Amniotic stem cell (primary cell): ENCODE results near the gene UBR1.
"Not testable (repeated sequence)": the region's sequence is repeated elsewhere in the genome, so short reads cannot be mapped to it uniquely, and the experiment has no call there.

Experiments used
- DNase-seq: peaks from one replicate; lab custom pipeline; 2025; lab: John Stamatoyannopoulos, UW

Gene UBR1

DNA sequence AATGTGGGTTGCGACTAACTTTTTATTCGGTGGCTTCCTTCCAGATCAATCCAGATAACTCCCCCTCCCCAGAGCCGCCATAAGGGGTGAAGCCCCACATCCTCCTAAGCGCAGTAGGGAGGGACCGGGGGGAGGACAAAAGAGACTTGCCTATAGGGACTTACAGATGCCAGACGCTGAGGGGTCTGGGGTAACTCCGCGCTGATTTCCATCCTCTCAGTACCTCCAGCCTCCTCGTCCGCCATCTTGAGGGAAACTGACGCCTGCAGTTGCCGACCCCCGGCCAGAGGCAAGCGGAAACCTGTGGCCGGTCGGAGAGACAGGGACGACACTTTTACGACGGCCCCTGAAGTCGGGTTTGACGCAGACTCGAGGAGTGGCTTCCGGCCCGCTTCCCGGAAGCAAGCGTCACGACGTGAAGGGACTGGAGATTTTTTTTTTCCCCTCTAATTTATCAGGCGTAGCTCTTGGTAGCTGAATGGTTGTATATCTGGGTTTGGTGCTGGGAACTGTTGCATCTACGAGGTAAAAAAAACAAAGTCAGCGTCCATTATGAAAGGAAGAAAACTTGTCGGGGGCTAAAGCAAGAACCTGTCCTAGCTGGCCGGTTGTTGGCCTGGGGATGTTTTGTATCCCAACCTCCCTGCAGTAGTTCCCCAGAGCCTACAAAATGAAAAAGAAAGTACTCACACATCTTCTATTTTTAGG, at the start of gene UBR1:
UBR1 (minus strand) TSS at position 261 of the 708 bp plus-strand sequence; CDS start at position 245, 16 bp downstream.
- DNase-seq = peak; percentile 83

DNA sequence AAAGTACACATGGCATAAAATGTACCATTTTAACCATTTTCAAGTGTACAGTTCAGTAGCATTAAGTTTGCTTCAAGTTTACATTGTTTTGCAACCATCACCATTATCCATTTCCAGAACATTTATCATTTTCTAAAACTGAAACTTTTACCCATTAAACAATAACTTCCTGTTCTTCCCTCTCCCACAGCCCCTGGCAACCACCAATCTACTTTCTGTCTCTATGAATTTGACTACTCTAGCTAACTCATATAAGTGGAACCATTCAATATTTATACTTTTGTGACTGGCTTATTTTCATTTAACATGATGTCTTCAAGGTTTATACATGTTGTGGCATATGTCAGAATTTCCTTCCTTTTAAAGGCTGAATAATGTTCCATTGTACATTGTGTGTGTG, 47.4 kb upstream of the UBR1 start:
- no peak for DNase-seq

DNA sequence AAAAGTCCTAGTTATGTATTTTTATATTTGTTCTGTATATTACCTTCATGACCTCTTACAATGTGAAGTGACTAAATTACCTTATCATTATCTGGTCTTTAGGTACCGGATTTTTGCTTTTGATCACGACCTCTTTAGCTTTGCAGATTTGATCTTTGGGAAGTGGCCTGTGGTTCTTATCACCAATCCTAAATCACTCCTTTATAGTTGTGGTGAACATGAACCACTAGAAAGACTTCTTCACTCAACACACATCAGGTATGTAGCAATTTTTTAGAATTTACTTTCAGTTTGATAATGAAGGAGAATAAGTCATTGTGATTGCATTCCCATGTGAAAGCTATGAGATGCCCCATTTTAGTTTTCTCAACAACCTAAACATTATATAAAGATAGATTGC, 45.9 kb upstream of the UBR1 start:
- DNase-seq = no peak

- DNase-seq = peak; percentile 68
Measured at GRCh38 chr15:43150191-43150929, 44.5 kb upstream of the UBR1 start.

GRCh38 chr15:43146184-43146583, 40.3 kb upstream of the UBR1 start:
- DNase-seq = no peak

DNA sequence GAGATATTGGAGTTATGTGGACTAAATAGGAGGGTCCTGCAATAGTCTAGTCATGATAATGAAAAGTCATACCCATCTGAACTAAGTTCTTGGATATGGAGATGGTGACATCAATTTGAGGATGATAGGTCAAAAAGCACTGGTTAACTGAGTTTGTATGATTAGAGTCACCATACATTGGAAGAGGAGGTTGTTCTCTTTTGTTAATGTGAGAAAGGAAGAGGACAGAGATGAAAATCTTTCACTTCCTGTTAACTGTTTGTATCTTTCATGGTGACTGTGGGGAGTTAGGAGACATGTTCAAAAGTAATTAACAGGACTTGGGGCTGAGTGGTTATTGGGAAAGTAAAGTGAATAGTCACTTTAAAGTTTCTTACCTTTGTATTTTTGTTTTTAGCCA, 38.7 kb upstream of the UBR1 start:
- DNase-seq = no peak

DNA sequence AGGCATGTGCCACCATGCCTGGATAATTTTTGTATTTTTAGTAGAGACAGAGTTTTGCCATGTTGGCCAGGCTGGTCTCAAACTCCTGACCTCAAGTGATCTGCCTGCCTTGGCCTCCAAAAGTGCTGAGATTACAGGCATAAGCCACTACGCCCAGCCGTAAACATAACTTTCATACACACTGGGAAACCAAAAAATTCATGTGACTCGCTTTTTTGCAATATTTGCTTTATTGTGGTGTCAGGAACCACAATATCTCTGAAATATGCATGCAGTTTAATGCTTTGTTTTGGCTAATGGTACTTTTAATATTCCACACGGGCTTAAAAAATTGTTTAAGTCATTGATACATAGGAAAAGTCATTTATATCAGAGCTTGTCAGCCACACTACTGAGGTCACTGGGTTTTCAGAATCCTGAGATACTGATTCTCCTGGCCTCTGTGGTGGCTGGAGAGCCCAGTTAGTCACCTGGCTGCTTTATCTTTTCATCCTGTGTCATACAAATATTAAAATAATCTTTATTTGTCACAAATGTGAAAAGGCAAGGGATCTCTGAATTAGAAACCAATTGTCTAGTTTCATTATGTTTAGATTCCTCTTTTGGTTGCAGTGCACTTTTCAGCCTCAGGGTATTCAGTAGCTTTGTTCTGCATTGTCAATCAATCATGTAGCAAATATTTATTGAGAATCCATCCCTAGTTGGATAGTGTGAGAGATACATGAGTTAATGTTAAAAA, 37.5 kb upstream of the UBR1 start:
- DNase-seq = no peak

DNA sequence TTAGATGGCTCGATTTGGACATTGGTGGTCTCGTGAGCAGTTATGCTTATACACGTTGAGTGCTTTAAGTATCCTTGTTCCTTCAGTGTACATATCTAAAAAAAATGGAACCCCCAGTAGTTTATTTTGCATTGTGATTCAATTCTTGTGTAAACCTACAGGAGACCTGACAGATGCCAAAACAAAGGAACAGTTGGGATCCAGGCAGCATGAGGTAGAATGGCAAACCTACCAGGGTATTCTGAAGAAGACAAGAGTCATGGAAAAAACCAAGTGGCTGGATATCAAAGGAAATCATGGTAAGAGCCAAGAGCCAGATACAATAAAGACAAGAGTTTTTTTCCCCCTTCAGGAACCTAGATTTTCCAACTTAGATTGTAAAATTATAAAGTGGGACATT, 29.5 kb upstream of the UBR1 start:
- DNase-seq = no peak

DNA sequence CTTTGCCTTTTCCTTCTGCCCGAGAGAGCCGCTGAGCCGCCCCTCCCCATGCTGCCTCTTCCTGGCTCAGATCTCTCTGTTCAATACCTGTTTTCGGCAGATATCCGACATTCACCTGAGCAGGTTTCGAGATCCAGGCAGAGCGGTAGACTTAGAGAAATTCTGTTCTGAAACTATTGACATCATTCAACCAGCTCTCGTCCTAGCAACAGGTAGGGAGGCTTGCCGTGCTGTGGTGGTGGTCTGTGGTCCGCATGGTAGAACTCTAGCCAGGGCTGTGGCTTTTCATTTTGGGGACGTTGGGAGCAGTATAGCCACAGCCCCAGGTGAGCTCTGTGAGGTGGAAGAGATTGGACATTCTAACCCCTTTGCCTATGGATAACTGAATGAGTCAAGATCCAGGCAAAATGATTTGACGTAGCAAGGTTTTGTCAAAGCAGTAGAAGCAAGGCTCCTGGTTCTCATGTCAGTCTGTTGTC, 28.4 kb upstream of the UBR1 start:
- no peak for DNase-seq

DNA sequence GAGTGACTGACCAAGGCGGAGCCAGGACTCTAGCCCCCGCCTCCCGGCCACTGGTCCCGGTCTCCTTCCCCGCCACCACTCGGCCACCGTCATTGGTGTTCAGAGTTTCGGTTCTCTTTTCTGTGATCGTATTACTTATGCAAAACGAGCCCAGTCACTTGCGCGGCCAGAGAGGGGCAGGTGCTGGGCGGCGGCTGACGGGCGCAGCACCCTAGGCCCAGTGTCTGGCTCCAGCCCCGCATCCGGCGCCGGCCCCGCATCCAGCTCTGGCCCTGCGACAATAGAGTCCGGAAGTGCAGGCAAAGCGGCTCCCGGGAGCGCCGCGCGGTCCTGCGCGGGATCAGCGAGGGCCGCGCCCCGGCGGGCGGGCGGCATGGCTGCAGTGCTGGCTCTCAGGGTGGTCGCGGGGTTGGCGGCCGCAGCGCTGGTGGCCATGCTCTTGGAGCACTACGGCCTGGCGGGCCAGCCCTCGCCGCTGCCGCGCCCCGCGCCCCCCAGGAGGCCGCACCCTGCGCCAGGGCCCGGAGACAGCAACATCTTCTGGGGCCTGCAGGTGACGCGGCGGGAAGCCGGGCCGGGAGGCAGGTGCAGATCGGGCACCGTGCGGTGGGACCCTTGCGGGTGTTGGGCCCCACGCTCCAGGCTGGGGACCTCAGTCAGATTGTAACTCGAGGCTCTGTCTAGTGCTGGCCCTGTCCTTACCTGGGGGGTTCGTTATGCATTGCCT, 27.8 kb upstream of the UBR1 start, which contains the start of gene TMEM62:
TMEM62 (plus strand) TSS at position 157 of the 727 bp plus-strand sequence; CDS start at position 374, 217 bp downstream.
- peak; percentile 25 for DNase-seq

DNA sequence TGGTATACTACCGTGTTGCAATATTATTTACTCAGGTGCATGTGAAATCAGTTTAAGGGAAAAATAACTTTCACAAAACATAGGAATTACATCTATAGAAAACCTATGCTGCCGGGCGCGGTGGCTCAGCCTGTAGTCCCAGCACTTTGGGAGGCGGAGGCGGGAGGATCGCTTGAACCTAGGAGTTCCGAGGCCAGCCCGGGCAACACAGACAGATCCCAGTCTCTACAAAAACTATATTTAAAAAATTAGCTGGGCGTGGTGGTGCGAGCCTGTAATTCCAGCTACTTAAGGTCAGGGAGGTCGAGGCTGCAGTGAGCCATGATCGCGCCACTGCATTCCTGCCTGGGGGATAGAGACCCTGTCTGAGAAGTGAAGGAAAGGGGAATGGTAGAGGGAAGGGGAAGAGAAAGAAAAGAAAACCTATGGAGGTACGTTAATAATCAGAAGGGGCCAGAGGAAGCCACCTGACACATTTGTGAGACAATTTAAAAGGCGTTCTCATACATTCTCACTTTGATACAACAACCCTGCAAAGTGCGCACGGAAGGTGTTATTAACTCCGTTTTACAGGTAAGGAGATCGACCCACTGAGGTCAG, 27.1 kb upstream of the UBR1 start:
- no peak for DNase-seq

GRCh38 chr15:43128980-43129335, 23.1 kb upstream of the UBR1 start:
- no peak for DNase-seq

- DNase-seq = not testable (repeated sequence)
Measured at GRCh38 chr15:43128174-43128979, 22.5 kb upstream of the UBR1 start.

DNA sequence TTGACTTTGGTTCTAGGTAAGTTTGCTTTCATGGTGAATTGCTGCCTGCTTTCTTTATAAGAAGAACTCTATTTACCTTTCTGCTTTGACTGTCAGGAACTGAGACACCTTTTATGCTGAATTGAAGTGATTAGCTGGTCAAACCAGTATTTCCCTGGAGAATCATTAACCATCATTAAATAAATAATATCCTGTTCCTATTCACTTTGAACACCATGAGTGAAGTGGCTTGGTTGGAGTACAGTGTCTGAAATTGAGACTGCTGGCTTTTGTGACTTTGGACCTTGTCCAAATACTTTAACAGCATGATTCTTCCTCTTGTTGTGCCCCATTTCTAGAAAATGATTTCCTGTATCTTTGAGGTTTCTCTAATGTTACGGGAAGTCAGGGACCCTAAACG, 21.9 kb upstream of the UBR1 start:
- no peak for DNase-seq

- DNase-seq = no peak
Measured at GRCh38 chr15:43126356-43126755, 20.5 kb upstream of the UBR1 start.

DNA sequence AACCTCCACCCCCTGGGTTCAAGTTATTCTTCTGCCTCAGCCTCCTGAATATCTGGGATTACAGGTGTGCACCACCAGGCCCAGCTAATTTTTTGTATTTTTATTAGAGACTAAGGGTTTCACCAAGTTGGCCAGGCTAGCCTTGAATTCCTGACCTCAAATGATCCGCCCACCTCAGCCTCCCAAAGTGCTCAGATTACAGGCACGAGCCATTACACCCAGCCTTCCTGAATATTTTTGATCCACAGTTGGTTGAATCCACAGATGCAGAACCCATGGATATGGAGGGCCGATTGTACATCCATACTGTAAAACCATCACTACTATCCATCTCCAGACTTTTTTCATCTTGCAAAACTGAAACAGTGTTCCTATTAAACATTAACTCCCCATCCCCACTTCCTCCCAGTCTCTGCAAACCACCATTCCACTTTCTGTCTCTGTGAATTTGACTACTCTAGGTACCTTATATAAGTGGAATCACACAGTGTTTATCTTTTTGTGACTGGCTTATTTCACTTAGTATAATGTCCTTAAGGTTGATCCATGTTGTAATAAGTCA, 19.3 kb upstream of the UBR1 start:
- DNase-seq = no peak

- DNase-seq = no peak
Measured at GRCh38 chr15:43121863-43122262, 16.0 kb upstream of the UBR1 start.

DNA sequence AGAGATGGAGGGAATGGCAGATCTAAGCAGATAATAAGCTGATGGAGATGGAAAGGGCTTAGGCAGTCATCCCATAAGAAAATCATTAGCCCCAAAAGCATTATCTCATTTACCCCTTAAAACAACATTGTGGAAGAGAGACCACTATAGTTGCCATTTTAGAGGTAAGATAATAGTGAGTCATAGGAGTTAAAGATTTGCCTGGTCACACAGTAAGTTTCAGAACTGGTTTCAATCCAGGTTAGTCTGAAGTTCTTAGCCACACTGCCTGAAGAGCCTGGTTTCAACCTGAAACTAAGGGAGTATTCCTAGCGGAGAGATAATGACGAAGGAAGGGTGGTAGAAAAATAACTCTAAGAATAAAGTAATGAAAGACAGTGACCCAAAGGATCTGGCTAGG, 13.0 kb upstream of the UBR1 start:
- no peak for DNase-seq

- no peak for DNase-seq
Measured at GRCh38 chr15:43118286-43118685, 12.4 kb upstream of the UBR1 start.

- DNase-seq = no peak
Measured at GRCh38 chr15:43111354-43111753, 5.5 kb upstream of the UBR1 start.
